NCI-H345 (cell line): ENCODE results near the gene IGSF22.

Experiments
- DNase-seq: peaks from one replicate; lab custom pipeline; 2025; lab: John Stamatoyannopoulos, UW

Gene IGSF22

GRCh38 chr11:18726040-18726439 is at the start of gene IGSF22:
Gene IGSF22, minus strand, starts transcription at chr11:18726188. Its CDS starts 1,952 bp downstream, at chr11:18724236.
- no peak for DNase-seq

GRCh38 chr11:18774801-18775200 is 48.8 kb upstream of the IGSF22 start:
- no peak for DNase-seq

- no peak for DNase-seq
Observed at GRCh38 chr11:18773681-18774080, 47.7 kb upstream of the IGSF22 start.

DNA sequence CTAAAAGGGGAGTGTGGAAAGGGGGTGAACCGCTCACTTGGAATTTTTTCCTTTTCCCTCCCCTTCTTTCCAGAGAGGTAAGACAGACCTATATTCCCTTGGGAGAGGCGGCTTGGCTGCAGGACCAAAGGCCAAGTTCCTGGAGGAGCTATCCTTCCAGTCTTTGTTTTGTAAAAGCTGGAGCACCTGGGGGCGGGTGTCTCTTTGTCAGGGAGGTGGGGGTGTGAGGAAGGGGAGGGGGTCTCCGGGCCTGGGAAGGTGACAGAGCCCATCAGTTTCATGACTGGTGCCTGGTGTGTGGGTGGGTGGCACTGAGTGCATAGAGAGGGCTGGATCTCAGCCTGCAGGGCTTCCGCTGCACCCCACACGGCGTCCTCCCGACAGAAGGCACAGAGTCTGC is 47.1 kb upstream of the IGSF22 start:
- DNase-seq, result no peak

DNA sequence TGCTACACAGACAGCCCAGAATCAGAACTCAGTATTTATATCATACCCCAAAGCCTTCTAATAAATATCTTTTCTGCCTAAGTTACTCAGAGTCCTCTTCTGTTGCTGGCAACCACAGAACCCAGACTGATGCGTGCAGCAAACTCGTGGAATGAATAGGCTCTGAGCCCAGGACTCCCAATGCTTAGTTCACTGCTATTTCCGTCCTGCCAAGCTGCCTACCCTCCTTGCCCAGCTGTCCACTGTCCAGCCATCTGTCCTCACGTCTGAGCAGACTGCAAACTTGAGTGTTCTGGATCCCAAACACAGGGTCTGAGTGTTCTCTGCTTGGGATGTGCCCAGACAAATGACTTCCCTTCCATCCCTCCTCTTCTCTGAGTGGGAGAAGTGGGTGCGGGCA is 46.2 kb upstream of the IGSF22 start:
- no peak for DNase-seq

DNA sequence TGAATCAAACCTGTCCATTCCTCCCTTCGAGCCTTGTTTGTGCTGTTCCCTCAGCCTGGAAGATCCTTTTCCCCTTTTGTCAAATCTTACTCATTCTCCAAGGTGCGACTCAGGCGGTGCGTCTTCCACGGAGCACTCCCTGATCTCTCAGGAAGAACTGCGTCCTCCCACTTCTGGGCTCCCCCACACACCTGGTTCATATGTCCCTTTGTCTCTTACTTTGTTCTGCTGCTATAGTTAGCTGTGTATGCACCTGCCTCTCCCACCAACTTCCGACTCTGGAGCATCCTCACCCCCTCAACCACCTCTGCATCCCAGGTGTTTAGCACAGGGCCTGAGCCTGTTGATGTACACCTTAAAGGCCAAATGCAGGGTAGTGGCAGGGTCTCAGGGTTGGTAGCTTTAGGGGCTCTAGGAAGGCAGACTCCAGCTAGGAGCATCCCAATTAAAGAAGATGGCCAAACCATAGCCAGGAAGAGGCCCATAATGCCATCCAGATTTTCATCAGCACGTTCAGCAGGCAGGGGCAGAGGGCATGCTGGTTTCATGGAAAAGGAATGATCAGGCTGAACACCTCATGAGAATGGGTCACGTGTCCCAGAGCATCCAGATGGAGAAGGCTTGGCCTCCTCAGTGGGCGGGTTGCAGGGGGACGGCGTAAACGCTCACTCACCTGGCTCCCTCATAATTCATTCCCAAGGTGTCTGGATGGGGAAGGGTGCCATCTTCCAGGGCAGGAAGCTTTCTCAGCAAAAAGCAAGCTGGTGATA is 45.5 kb upstream of the IGSF22 start:
- no peak for DNase-seq

DNA sequence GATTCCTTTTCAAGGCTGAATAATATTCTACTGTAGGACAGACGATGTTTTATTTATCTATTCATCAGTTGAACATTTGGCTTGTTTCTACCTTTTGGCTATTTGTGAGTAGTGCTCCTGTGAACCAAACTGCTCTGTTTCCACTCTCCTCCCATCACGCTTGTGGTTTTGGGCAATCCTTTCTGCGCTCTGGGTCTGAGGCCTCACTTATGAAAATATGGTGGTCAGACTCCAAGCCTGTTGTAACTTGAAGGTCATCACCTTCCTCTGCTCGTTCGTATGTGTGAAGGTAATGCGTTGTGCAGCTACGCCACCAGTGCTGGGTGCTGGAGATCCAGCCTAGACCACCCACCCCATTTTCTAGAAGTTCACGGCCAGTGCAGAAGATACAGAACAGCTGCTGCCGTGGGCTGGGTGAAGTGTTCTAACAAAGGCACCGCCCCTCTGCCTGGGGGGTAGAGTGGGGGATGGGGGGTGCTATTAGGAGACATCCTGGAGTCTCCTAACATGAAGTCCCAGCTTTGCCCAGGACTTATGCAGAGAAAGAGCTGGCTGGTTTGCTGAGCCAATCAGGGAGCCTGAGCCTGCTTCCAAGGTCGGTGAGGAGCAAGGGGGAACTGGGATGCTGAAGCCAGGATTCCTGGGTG is 44.6 kb upstream of the IGSF22 start:
- no peak for DNase-seq

GRCh38 chr11:18769802-18770456 is 43.9 kb upstream of the IGSF22 start:
- DNase-seq, result no peak

GRCh38 chr11:18768978-18769377 is 43.0 kb upstream of the IGSF22 start:
- DNase-seq, result no peak

DNA sequence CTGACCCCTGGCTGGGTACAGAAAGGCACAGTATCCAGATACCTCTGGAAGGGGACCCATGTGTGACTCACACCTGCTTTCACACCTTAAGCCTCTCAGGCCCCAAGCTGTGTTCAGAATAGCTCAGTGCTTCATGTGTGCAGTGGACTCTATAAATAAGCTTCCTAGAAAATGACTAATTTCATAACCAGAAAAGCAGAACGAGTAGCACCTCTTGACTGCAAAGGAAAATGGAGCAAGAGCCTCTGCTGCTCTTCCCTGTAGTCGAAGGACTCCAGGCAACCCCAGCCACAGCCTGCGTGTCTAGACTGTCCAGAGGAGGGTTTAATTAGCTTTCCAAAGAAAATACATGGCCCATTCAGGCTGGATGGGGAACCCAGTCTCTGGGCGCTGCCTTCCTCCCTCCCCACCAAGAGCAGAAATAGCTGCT is 42.5 kb upstream of the IGSF22 start:
- DNase-seq, result no peak

- DNase-seq, result no peak
Observed at GRCh38 chr11:18766015-18766414, 40.0 kb upstream of the IGSF22 start.

DNA sequence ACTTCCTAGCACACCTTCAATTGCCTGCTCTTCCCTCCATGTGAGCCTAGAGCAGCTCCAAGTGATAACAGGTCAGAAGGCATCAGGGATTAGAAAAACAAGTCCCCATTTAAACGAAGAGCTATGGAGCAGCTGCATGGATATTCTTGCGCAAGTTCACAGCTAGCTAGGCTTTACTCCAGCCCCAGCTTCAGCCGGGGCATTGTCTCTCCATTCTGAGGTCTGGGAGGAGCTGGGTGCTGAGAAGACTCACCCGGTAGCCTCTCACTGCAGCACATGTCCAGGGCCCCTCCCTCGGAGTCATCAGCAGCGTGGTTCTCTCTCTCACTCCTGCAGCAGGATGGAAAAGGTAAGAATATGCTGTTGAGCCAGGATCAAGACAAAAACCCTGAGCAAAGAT is 39.6 kb upstream of the IGSF22 start:
- DNase-seq, result no peak

DNA sequence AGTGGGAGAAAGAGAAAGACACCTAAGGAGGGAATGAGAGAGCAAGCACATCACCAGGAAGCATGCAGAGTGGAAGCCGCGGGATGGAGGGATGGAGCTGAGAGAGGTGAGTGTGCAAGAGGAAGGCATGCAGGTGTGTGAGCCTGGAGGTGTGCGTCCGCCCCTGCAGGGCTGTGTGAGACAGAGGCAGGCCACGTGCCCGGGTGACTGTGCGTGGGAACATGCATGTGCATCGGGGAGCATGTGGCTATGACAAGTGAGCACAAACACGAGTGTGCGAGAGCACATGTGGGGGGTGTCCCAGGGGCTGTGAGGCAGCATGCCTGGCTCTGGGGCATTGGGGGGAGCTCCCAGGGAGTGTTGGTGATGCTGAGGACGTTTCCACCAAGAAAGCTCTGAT is 35.8 kb upstream of the IGSF22 start:
- DNase-seq, result no peak

GRCh38 chr11:18761144-18761543 is 35.2 kb upstream of the IGSF22 start:
- no peak for DNase-seq

DNA sequence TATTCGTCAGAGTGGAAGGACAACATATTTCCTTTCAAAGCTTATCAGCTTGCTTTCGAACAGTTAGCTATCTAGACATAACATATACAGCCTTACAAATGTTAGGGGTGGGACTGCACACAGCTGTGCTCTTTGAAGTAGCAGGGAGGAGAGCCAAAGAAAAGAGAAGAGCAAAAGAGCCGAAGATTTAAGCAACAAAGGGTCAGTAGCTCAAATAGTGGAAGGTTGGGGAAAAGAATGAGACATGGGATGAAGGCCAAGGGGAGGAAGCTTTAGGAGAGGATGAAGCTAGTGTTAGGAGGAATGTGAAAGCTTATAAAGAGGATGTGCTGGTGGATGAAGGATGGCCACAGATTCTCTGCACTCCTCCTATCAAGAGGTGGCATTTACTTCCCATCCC is 31.8 kb upstream of the IGSF22 start:
- no peak for DNase-seq

DNA sequence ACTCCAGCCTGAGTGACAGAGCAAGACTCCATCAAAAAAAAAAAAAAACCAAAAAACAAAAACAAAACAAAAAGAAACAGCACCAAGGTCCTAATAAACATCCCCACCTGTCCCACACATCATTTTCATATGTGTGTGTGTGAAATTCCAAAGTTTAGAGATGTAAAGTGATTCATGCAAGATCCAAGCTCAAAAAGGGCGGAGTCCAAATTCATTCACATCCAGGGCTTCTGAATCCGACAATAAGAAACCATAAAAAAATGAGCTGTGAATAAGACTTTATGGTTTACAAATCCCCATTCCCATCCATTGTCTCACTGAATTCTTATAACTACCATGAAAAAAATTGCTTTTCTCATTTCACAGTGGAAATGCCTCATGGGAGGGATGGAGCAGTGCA is 30.9 kb upstream of the IGSF22 start:
- no peak for DNase-seq

GRCh38 chr11:18754308-18754707 is 28.3 kb upstream of the IGSF22 start:
- no peak for DNase-seq

DNA sequence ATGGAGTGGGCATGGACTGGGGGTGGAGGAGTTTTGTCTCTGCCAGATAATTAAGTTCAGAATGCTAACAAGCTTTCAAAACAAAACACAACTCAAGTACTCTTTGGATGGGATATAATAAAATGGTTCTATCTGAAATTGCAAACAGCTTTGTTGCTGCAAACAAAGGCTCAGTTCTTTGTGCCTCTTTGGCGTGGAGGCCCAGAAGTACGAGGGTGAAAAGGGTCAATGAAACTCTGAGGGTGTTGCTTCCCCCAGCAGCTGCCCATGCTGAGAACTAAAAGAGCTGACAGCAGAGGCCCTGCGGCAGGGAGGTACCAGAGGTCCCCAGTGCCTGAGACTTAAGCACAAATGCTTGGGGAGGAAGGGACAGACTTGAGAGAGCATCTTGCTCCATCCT is 26.5 kb upstream of the IGSF22 start:
- no peak for DNase-seq

- no peak for DNase-seq
Observed at GRCh38 chr11:18750944-18751343, 25.0 kb upstream of the IGSF22 start.

- DNase-seq, result no peak
Observed at GRCh38 chr11:18749681-18750319, 23.8 kb upstream of the IGSF22 start.

DNA sequence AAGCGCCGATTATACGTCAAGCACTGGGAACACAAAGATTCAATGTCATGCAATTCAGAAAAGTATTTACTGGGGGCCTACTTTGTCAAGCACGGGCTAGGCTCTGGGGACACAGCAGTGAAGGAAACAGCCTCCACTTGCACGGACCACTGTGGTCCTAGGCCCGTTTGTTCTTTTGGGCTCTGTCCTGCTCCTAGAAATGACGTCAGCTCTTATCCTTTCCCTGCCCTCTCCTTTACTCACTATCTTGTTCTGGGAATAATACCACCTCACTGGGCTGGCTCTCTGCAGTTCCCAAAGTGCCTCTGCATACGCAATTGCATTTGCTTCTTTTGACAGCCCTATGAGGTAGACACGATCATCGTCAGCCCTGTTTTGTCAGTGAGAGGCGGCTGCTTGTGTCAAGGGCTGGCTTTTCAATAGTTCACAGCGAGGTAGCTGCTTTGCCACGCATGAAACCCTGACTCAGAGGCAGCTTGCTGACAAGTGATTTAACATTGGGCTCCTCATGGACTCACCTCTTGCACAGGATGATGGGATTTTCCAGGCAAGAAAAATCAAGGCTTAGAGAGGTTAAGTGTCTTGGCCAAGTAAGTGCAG is 22.9 kb upstream of the IGSF22 start:
- no peak for DNase-seq

- no peak for DNase-seq
Observed at GRCh38 chr11:18745251-18745650, 19.3 kb upstream of the IGSF22 start.
